HFFc6 (cell line): ENCODE measurements around the gene DRAXIN. TPM values are rescaled to one million over a fixed set of nuclear protein-coding genes. Genes with fewer than 3 reads are reported as not detected.

Source experiments
- DNase-seq: peaks from one replicate; pipeline ENCODE4 v3.0.0-alpha.2; 2018
- H3K27ac Mint-ChIP-seq: 2 replicates; pipeline ENCODE4 v1.8.0; 2020; ENCODE audit warnings: mild to moderate bottlenecking, mixed read lengths
- H3K27me3 Mint-ChIP-seq: 2 replicates; pipeline ENCODE4 v1.8.0; 2021; ENCODE audit warnings: mild to moderate bottlenecking, moderate library complexity, mixed read lengths; ENCODE audit not compliant: insufficient read depth
- H3K36me3 Mint-ChIP-seq: 2 replicates; pipeline ENCODE4 v1.8.0; 2021; ENCODE audit warnings: low read depth, mixed read lengths
- H3K4me1 Mint-ChIP-seq: 2 replicates; pipeline ENCODE4 v1.8.0; 2020; ENCODE audit warnings: low read depth, mixed read lengths
- H3K4me3 Mint-ChIP-seq: 2 replicates; pipeline ENCODE4 v1.8.0; 2020; ENCODE audit warnings: mild to moderate bottlenecking, moderate library complexity, mixed read lengths
- H3K9me3 Mint-ChIP-seq: 2 replicates; pipeline ENCODE4 v1.8.0; 2020; ENCODE audit warnings: mild to moderate bottlenecking, mixed read lengths
- total RNA-seq, 6 experiments: library from RNA; stranded (reverse); fragmentation: NEBNext Ultra II Directional; extraction: Animal tissue kit (Norgen Biotek cat#: 25700); gene quantifications; 2 replicates in 1 of 6; 3 replicates in 5 of 6; pipeline ENCODE4 v1.2.3, GENCODE V29; 2021
- TF ChIP-seq, protein P1 (sequence below): fragments of 200-600 bp; sonication (generic); IDR thresholded peaks from 2 replicates; pipeline ENCODE4 v1.5.0; 2021; ENCODE audit warnings: antibody characterized with exemption, mild to moderate bottlenecking

The DRAXIN gene
- total RNA-seq, 6 experiments from 2014 or later = not detected

GRCh38 chr1:11670747-11671146, 20.8 kb upstream of the DRAXIN start:
- no peak overlapping the region for H3K27ac Mint-ChIP-seq
- no peak for DNase-seq
- H3K4me1 Mint-ChIP-seq = no peaks in the 10 kb centered on the region
- H3K9me3 Mint-ChIP-seq = no peaks in the 10 kb centered on the region
- H3K27me3 Mint-ChIP-seq = peaks cover 2% of the 10 kb centered on the region; the same call in 1 of the 2 replicates
- no peak overlapping the region for H3K4me3 Mint-ChIP-seq
- peaks cover 5% of the 10 kb centered on the region; the same call in 1 of the 2 replicates for H3K36me3 Mint-ChIP-seq
- TF ChIP-seq, protein P1, sequence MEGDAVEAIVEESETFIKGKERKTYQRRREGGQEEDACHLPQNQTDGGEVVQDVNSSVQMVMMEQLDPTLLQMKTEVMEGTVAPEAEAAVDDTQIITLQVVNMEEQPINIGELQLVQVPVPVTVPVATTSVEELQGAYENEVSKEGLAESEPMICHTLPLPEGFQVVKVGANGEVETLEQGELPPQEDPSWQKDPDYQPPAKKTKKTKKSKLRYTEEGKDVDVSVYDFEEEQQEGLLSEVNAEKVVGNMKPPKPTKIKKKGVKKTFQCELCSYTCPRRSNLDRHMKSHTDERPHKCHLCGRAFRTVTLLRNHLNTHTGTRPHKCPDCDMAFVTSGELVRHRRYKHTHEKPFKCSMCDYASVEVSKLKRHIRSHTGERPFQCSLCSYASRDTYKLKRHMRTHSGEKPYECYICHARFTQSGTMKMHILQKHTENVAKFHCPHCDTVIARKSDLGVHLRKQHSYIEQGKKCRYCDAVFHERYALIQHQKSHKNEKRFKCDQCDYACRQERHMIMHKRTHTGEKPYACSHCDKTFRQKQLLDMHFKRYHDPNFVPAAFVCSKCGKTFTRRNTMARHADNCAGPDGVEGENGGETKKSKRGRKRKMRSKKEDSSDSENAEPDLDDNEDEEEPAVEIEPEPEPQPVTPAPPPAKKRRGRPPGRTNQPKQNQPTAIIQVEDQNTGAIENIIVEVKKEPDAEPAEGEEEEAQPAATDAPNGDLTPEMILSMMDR = no peak

DNA sequence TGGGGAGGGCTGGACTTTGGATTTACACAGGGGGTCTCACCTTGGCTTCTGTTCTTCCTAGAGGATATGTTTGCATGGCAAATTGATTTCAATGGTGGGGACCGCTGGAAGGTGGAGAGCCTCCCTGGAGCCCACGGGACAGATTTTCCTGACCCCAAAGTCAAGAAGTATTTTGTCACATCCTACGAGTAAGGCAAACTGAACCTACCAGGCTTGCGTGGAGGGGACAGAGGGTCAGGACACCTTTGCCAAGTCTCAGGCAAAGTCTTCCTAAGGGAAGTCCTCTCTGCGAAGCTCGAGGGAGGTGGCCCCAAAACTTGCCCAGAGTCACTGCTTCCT, 20.3 kb upstream of the DRAXIN start:
- Mint-ChIP-seq H3K27me3 (peaks cover 2% of the 10 kb centered on the region; the same call in 1 of the 2 replicates), H3K9me3 (no peaks in the 10 kb centered on the region), H3K36me3 (peaks cover 5% of the 10 kb centered on the region; the same call in 1 of the 2 replicates), H3K4me3 (no peak overlapping the region), H3K27ac (no peak overlapping the region), H3K4me1 (no peaks in the 10 kb centered on the region)
- no peak for DNase-seq
- TF ChIP-seq, protein P1 = no peak

GRCh38 chr1:11671544-11672286, 19.8 kb upstream of the DRAXIN start:
- peaks cover 2% of the 10 kb centered on the region; the same call in 1 of the 2 replicates for H3K27me3 Mint-ChIP-seq
- no peak overlapping the region for H3K27ac Mint-ChIP-seq
- TF ChIP-seq, protein P1 = no peak
- no peaks in the 10 kb centered on the region for H3K4me1 Mint-ChIP-seq
- H3K36me3 Mint-ChIP-seq = peaks cover 5% of the 10 kb centered on the region; the same call in 1 of the 2 replicates
- no peak overlapping the region for H3K4me3 Mint-ChIP-seq
- H3K9me3 Mint-ChIP-seq = no peaks in the 10 kb centered on the region
- no peak for DNase-seq

- H3K27ac Mint-ChIP-seq = no peak overlapping the region
- TF ChIP-seq, protein P1 = no peak
- H3K4me3 Mint-ChIP-seq = no peak overlapping the region
- peaks cover under 1% of the 10 kb centered on the region; the same call in 1 of the 2 replicates for H3K4me1 Mint-ChIP-seq
- H3K9me3 Mint-ChIP-seq = no peaks in the 10 kb centered on the region
- peaks cover 5% of the 10 kb centered on the region; the same call in 1 of the 2 replicates for H3K36me3 Mint-ChIP-seq
- DNase-seq = no peak
- peaks cover 2% of the 10 kb centered on the region; the same call in 1 of the 2 replicates for H3K27me3 Mint-ChIP-seq
Measured at GRCh38 chr1:11673089-11673769, 18.3 kb upstream of the DRAXIN start.

DNA sequence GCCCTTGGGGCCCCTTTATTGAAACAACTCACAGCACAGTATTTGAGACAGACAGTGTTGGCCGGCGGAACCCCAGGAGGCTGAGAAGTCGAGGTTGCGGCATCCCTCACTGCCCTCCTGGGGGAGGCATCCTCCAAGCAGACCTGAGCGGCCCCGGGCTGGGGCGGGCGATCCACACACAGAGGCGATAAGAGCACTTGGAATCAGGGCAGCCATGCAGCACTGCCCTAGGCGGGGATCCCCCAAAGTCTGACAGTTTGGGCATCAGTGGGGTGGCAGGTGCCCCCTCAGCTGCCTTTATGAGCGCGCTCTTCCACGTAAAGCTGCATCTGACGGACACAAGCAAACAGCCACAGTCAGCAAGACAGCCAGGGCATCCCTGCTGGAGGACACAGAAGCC, 17.0 kb upstream of the DRAXIN start:
- Mint-ChIP-seq H3K27ac (no peak overlapping the region), H3K36me3 (peaks cover 5% of the 10 kb centered on the region; the same call in 1 of the 2 replicates), H3K4me1 (peaks cover 7% of the 10 kb centered on the region), H3K27me3 (peaks cover 2% of the 10 kb centered on the region; the same call in 1 of the 2 replicates), H3K9me3 (no peaks in the 10 kb centered on the region), H3K4me3 (no peak overlapping the region)
- DNase-seq = no peak
- TF ChIP-seq, protein P1 = no peak
